Measurements from ENCODE around the gene MANBA.
"Not testable (repeated sequence)": the region's sequence is repeated elsewhere in the genome, so short reads cannot be mapped to it uniquely, and the experiment has no call there.

MANBA gene

DNA sequence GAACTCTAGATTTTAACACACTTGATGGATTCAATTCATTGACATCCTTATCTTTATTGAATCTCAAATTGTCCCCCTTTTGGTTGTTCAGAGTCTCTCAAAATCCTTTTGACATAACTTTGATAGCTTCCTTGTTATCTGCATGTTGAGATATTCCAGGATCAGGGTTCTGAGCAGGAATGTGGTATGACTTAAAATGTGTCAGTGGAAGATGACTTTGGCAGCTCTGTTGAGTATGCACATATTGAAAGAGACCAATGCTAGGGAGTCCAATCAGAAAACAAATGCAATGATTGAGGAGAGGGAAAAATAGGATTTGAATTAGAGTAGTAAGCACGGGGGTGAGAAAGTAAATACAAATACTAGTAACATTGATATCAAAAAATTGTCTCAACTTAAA lies 93.8 kb downstream of the MANBA start:
- DNase-seq, result no peak

DNA sequence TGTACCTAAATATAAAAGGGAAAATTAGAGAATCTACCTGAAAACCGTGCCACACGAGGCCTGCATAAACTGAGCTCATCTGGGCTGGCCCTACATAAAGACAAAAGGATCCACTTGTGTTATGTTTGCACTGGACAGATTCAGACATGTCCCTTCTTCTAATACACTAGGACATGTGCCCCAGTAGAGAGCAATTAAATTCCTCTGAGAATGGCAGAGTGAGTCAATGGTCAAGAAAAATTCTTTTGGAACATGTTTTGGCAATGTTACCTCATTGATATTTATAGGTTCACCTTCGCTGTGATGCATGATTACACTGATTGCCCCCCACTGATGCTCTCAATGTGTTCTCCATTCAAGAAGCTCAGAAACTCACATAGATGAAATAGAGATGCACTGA lies 95.2 kb downstream of the MANBA start:
- no peak for DNase-seq

DNA sequence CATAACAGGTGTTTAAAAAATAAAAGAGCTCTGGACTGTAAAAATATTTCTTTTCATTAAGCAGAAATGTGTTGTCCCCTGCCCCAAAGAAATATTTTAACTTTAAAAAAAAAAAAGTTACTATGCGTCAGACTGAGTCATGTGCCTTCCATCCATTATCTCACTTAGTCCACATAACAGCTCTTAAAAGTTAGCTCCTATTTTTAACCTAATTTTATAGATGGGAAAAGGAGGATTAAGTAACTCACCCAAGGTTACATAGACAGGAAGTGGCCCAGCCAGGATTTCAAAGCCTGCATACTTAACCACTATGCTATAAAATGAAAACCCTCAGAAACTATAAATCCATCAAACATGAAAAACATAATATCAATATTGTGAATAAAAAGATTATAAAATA lies 97.7 kb downstream of the MANBA start:
- no peak for DNase-seq

DNA sequence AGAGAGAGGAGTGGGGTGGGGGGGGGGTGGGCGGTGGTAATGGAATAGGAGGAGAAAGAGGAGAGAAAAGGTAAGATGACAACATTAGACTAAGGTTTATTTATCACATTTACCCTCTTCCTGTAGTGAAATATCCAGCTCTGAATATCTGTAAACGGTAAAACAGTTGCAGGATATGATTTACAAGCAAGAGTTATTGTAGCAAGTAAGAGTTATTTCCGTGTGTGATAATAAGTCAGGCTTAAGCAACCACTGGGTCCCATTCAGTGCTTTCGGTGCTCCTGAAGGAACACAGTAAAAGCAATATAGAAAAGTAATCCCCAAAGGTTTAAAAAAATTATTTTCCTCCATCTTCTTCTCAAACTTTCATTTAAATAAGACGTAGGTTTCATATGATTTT lies 103.6 kb downstream of the MANBA start:
- no peak for DNase-seq

DNA sequence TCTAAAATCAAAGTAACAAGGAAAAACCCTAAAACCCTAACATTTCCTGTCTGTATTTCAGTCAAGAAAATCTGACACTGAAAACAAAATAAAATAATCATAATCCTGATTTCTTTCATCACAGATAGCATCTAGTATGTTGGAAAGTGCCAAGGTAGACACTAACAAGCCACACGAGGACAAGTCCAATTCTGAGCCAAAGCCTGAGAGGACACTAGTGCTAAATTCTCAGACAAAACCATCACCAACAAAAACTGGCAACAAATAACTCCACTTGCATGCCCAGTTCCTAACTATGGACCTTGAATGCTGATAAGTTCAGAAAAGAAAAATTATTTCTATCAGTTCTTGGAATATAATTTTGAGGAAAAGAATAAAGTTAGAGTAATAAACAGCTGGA lies 113.7 kb downstream of the MANBA start:
- no peak for DNase-seq

DNA sequence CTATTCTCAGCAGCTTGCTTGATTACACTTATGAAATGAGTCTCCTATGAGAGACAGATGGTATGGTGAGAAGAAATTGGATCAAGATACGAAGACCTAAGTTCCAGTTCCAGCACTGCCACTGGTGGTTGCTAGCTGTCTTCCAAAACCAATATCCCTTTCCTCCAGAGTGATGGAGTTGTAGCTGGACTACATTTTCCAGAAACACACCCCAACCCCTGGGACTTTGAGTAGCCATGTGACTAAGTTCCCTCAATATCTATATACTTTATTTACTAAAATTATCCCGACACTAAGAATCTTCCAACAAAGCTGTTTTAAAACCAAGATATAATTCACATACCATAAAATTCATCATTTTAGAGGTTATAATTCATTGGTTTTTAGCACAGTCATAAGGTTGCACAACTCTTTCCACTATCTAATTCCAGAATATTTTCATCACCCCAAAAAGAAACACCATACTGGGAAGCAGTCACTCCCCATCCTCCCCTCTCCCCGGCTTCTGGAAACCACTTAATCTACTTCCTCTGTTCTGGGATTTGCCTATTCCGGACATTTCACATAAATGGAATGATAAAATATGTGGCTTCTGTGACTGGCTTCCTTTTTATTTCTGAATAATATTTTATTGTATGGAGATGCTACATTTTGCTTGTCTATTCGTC lies 118.0 kb downstream of the MANBA start:
- DNase-seq, result no peak

DNA sequence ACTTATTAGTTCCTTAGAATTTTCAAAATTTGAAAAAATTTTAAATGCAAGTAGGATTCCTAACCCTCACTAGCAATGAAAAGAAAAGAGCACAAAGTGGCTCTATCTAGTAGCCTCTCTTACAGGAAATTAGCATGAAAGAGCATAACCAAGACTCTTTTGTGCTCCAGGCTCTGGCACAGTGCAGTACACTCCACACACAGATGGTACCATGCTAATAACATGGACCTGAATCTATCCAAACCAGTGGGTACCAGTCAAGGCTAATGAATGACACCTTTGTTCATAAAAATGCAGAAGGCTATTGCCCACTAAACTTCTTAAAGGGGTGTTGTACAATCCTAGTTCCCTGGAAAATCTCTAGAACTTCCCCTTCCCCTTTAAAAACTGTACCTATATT lies 119.0 kb downstream of the MANBA start:
- DNase-seq, result no peak

DNA sequence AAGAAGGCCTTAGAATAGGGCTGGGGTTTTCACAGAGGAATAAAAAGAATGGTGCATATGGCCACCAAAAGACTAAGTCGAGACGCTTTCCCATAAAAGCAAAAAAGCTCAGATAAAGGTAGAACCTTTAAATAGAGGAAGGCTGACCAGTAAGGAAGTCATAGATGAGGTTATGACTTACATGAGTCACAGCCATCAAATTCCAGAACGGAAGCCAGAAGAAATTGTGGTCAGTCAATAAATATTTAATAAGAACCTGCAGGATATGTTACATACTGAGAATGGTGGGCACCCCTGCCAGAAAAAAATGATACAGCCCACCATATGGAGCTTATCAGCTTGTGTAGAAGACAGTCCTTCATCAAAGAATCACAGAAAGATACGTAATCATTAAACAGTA lies 120.1 kb downstream of the MANBA start:
- no peak for DNase-seq

DNA sequence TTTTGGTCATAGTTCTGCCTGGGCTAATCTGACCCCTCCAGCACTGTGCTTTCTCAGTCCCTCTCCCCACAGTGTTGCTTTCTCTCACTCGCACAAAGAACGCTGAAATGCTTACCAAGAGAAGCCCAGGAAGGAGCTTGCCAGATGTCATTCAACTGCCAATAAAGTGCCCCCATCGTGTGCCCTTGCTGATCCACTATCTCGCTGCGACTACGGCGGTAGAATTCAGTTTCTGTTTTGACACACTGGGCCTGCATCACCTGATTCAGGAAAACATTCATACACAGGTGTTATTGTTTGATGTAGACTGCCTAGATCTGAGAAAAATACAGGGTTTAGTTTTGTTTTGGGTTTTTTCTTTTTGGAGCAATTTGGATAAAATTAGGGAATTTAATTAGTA lies 121.2 kb downstream of the MANBA start:
- no peak for DNase-seq

DNA sequence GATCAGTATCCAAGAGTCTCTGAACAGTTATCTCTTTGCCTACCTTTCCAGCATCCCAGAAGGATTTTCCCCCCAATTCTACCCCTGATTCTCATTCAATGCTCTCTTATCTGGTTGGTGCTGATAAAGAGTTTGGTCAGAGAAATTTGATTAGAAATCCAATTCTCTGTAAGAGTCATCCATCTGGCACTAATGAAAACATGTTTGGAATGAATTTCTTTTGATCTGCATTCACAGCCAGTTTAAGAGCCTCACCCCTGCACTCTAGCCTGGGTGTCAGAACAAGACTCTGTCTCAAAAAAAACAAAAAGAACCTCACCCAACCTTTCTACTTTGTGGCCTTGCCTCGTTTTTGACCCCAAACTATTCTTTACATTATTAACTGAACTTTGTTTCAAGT lies 122.1 kb downstream of the MANBA start:
- DNase-seq, result no peak

DNA sequence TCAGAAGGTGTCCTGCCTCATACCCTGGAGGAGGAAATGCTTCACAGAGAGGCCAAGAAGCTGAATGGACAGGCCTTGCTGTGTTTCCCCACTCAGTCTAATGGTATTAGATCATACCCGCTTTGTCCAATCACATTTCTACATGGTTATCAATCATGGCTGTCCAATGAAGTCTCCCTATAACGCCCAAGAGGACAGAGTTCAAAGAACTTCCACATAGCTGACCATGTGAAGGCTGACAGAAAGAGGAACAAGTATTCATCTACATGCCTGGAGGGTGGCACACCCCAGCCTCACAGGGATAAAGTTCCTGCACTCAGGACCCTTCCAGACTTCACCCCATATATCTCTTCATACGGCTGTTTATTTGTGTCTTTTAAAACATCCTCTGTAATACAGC lies 123.4 kb downstream of the MANBA start:
- no peak for DNase-seq

DNA sequence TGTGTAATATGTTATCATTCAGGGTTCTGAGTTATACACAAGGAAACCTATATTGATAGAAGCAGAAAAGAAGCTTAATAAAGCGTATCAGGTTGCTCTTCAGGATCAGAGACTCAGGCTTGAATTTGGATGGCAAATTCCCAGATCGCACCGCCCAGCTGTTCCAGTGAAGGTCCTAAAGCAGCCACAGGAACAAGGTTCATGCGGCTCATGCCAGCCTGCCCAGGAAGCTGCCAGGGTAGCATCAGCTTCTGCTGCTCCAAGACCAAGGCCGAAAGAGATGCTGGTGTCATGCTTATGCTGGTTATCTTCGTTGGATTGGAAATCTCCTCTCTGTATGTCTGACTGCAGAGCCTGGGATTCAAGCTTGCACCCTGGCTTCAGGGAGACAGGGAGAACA lies 127.7 kb downstream of the MANBA start:
- no peak for DNase-seq

DNA sequence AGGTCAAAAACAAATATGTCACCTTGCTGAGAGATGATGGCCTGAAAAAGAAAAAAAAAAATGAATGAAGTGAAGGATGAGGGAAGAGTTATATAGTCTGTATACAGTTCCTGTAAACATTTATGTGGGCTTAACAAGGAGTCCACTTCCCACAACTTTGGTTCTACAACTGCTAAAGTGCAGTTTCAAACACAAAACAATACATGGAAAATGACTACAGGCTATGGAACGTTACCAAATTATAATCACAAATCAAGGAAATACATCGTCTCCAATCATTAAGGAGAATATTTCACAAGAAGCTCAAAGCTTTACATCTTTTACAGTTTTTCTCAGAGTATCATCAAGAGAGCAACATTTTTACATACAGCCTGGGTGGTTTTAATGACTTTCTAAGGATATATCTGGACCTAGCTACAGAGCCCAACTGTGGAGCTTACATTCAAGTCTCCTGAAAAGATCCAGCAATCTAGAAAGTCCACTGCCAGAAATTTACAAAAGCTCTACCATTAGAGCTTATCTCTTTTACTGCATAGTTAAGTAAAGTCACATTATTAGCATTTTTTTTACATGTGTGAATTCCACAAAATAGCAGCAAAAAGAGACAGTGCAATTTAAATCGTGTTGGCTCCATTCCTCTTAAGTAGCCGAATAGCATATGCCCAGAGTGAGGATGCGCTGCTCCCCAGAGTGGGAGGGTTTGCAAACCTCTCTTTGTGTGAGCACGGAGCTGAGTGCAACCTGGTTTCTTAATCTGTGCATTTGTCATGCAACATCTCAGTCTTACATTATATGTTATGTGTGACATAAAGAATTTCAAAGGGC lies 128.3 kb downstream of the MANBA start:
- DNase-seq, result no peak

DNA sequence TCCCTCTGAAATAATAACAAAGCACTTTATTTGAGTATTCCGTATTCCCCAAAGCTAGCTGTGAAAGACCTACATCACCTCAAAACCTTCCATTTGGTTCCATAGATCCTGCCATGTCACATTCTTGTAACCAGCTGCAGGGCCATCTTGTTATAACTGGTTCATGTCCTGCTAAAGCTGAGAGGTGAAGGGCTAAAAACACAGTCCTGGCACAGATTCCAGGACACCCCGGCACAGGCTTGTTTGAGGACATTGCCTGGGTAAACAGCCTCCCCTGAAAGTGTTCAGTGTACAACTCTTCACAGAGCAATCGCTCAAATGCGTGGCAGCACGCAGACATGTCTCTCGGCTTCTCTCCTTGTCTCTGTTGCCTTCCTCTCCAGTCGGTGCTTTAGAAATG lies 129.2 kb downstream of the MANBA start:
- no peak for DNase-seq

DNA sequence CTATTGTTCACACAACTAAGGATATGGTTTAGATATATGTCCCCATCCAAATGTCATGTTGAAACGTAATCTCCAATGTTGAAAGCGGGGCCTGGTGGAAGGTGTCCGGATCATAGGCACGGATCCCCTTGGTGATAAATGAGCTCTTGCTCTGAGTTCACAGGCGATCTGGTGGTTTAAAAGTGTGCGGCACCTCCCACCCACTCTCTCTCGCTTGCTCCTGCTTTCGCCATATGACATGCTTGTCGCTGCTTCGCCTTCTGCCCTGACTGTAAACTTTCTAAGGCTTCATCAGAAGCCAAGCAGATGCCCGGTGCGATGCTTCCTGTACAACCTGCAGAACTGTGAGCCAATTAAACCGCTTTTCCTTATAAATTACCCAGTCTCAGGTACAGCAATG lies 131.1 kb downstream of the MANBA start:
- DNase-seq, result no peak

DNA sequence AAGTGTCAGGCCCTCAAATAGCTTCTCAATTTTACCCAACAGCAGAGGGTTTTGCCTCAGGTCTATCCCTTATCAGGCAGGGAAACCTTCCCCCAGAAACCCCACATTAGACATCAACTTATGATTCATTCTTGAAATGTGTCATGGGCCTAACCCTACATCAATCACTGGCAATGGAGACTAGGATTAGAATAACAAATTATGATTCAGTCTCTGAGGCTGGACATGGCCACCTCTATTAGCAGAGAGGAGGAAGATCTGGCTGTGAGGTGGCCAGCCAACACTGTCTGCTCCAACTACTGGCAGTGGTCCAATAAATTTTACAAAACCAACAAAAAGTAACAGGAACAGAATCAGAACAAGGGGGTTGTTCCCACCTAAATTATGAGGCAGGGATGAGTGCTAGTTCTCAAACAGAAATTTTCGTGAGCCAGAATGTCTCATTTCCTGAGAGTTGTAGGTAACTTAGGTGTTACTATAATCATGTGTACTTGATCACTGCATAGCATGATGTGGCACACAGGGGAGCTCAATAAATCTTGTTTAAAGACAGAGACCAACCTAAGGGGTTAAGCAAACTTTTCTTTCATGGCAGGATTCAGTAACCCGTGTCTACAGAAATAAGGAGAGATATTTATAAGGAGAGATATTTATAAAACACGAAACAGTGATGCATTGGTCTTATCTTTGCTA lies 132.8 kb downstream of the MANBA start:
- DNase-seq, result no peak

DNA sequence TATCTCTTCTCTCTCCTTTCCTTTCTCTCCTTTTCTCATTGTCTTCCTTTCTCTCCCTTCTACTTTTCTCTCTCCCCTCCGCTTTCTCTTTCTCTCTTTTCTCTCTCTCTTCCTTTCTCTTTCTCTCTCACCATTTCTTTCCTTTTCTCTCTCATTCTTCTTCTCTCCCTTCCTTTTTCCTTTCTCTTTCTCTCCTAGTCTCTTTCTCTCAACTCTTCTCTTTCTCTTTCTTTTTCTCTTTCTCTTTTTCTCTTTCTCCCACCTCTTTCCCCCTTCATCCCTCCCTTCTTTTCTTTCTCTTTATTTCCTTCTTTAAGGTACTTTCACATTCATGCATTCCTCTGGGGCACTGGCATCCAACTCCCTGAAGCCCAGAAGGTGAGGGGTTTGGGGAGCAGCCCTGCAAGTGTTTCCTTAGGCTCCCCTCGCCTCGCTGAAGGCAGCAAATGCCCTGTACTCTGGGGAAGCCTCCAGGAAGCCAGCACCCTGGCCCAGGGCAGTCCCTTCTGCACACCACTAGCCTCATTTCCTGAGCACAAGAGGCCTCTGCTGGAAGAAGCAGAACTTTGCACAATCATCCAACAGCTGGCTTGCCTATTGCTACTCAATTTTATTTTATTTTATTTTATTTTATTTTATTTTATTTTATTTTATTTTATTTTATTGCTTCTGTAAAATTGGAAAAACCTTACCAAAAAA lies 135.4 kb downstream of the MANBA start:
- no peak for DNase-seq

DNA sequence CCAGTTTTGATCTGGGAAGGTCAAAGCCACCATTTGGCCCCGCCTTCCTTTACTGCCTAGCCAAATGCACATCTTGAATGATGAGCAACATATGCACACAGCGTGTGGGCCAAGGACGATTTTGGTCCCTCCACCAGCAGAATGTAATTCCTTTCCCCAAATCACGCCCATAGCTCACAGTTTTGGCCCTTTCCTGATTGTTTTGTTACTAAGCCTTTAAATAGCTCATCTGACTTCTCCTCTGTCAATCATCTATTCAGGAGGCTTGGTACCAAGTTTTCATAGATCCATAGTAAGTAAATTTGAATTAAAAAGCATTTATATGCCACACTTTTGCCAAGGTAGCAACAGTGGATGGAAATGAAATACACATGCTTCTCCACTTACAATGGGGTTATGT lies 136.3 kb downstream of the MANBA start:
- no peak for DNase-seq

DNA sequence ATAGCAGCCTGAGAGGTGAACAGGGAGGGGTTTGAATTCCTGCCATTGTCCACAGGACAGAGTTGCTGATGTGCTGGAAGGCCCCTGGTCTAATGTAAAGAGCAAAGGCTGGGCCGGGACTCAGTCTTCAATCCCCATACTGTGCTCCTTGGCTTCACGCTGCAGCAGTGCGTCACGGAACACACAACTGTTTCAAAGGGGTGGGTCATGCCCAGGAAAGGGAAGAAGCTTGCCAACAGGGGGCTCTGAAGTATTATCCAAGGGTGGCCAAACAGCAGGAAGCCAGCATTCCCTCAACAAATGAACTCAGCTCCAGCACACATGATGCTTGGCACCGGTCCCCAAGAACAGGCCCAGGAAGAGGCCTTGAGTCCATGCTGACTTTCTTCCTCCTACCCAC lies 137.1 kb downstream of the MANBA start:
- no peak for DNase-seq

DNA sequence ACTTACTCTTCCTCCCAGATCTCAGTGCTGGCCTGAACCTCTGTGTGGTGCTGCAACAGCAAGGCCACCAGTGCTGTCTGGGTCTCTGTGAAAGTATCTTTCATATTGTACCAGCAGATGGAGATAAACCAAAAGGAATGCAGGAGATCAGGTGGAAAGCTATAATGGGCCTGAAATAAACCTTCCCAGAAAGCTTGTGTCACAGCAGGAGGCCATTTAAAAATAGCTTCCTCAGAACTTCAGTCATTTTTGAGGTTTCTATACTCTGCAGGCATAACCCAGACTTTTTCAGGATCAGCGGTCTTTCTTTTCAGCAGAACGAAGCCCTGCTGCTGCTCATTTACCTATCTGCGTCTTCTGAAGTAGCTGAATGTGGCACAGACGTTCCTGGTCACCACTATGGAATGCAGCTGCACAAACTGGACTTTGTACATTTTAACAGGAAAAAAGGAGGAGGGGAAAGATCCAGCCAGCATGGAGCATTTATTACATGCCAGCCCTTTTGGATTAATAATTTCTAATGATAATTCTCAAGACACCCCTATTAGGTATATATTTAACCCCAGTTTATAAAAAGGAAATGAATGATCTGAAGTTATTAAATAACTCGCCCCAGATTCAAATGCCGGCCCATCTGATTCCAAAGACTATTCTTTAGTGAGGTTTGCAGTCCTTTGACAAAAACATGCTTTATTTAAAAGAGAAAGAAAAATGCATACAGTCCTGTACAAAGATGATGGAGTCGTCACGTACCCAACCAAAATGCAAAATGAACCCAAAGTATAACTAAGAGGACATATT lies 139.9 kb downstream of the MANBA start:
- DNase-seq, result no peak

DNA sequence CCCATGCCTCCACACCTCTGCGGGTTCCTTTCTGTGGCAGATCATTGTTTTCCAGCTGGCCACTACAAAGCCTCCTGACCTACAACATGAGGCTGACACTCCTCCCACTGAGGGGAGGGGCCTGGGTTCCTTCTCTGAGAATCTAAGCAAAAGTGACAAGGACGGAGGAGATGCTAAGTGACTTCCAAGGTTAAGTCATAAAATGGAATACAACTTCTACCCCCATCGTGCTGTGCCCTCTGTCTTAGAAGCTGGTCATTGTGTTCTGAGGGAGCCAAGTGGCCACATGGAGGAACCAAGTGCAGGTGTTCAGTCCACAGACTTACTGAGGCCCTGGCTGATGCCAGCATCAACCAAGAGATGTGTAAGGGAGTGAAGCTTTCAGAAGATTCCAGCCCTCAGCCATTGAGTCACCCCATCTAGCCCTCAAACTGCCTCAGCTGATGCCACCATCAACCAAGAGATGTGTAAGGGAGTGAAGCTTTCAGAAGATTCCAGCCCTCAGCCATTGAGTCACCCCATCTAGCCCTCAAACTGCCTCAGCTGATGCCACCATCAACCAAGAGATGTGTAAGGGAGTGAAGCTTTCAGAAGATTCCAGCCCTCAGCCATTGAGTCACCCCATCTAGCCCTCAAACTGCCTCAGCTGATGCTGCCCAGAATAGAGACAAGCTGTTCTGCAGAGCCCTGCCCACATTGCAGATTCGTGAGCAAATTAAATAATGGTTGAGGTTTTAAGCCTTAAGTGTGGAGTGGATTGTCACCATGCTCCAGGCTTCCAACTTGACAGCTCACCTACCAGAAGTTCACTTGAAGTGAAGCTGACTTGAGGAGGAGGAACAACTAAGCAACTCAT lies 140.8 kb downstream of the MANBA start:
- DNase-seq, result not testable (repeated sequence)

DNA sequence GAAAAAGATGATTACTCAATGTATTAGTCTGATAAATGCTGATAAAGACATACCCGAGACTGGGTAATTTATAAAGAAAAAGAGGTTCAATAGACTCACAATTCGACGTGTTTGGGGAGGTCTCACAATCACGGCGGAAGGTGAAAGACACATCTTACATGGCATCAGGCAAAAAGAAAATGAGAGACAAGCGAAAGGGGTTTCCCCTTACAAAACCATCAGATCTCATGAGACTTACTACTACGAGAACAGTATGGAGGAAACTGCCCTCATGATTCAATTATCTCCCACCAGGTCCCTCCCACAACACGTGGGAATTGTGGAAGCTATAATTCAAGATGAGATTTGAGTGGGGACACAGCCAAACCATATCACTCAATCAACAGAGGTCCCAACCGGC lies 141.7 kb downstream of the MANBA start:
- not testable (repeated sequence) for DNase-seq
